ENCODE measurements around the gene CYP21A2. TPM values are rescaled to one million over a fixed set of nuclear protein-coding genes. Genes with fewer than 3 reads are reported as not detected.
"Not testable (repeated sequence)": the region's sequence is repeated elsewhere in the genome, so short reads cannot be mapped to it uniquely, and the experiment has no call there.

Gene CYP21A2
- 1 to 10 TPM in 1 of 2 donors, under 1 TPM in 1; 0.59 to 2.7 TPM for total RNA-seq

- DNase-seq (ENCODE audit: low spot score), result not testable (repeated sequence)
These were observed at the start of gene CYP21A2 for GRCh38 chr6:32037598-32038524. Gene CYP21A2 (plus strand): TSS chr6:32038415. CDS start chr6:32038423, 8 bp downstream.

GRCh38 chr6:31989363-31989762 lies 48.9 kb upstream of the CYP21A2 start:
- H3K4me3 ChIP-seq; H3K4me1 ChIP-seq (replicated peaks); DNase-seq (ENCODE audit: low spot score); intact Hi-C loops (cut with DNase I); H3K27ac ChIP-seq; H3K36me3 ChIP-seq; H3K9me3 ChIP-seq; H3K27me3 ChIP-seq (replicated peaks; ENCODE audit: insufficient read depth): not testable (repeated sequence)
- no CpG with 5 or more reads among the region's 10 CpGs for WGBS

More at GRCh38 chr6:32037598-32038524, at the start of gene CYP21A2:
- H3K4me1 ChIP-seq (replicated peaks); H3K27me3 ChIP-seq (replicated peaks; ENCODE audit: insufficient read depth); intact Hi-C loops (cut with DNase I); H3K27ac ChIP-seq; H3K9me3 ChIP-seq; H3K4me3 ChIP-seq; H3K36me3 ChIP-seq: not testable (repeated sequence)
- WGBS, result 57% methylated on average over 9 of the region's 19 CpGs

- WGBS, result no CpG with 5 or more reads among the region's 14 CpGs
- DNase-seq (ENCODE audit: low spot score); H3K27me3 ChIP-seq (replicated peaks; ENCODE audit: insufficient read depth); H3K27ac ChIP-seq; intact Hi-C loops (cut with DNase I); H3K4me1 ChIP-seq (replicated peaks); H3K4me3 ChIP-seq; H3K9me3 ChIP-seq; H3K36me3 ChIP-seq: not testable (repeated sequence)
These were observed 43.8 kb upstream of the CYP21A2 start for GRCh38 chr6:31994421-31994820.

GRCh38 chr6:31996385-31996784 lies 41.8 kb upstream of the CYP21A2 start:
- H3K4me1 ChIP-seq (replicated peaks); DNase-seq (ENCODE audit: low spot score); H3K27me3 ChIP-seq (replicated peaks; ENCODE audit: insufficient read depth); H3K36me3 ChIP-seq; H3K9me3 ChIP-seq; H3K27ac ChIP-seq; intact Hi-C loops (cut with DNase I); H3K4me3 ChIP-seq: not testable (repeated sequence)
- WGBS, result 88% methylated on average over 3 of the region's 6 CpGs

DNA sequence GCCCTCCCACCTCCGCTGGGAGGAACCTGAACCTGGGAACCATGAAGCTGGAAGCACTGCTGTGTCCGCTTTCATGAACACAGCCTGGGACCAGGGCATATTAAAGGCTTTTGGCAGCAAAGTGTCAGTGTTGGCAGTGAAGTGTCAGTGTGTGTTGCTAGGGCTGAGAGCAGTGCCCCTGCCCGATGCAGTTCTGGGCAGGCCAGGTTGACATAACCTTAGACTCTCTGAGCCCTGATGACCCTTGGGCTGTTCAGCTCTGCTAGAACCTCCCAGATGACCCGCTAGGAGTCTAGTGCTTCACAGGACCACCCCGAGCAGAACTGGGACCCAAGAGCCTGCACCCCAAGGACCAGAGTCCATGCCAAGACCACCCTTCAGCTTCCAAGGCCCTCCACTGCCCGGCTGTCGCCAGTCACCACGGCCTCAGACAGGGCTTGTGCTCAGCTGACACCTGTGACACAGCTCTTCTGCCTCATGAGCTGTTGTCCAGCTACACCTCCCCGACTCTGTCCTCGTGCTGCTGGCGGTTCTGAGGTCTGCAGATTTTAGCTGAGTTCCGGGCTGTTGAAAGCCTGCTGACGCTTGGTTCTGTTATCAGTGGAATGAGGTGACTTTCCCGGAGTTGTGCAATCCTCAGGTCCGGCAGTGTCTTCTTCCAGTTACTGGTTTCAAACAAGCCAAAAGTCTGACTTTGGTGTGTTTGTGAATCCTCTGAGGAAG lies 35.5 kb upstream of the CYP21A2 start:
- intact Hi-C loops (cut with DNase I); H3K27me3 ChIP-seq (replicated peaks; ENCODE audit: insufficient read depth); H3K4me3 ChIP-seq; H3K9me3 ChIP-seq; H3K27ac ChIP-seq; H3K36me3 ChIP-seq; H3K4me1 ChIP-seq (replicated peaks); DNase-seq (ENCODE audit: low spot score): not testable (repeated sequence)
- no CpG with 5 or more reads among the region's 15 CpGs for WGBS

DNA sequence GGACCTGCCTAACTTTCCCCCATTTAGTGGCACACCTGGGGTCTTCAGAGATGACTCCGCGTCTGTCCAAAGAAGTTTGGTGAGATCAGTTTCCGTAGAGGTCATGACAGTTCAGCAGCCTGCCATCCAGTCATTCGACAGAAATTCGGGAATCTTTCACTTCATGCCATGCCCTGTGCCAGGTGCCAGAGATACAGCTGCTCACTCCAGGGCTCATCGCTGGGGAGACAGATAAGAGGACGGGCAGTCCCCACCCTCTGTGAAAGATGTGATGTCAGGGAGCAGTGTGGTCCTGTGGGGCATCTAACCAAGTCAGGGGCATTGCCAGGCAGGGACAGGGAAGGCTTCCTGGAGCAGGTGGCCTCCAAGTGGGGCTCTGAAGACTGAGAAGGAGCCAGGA lies 34.9 kb upstream of the CYP21A2 start:
- H3K4me1 ChIP-seq (replicated peaks); H3K27me3 ChIP-seq (replicated peaks; ENCODE audit: insufficient read depth); H3K27ac ChIP-seq; H3K36me3 ChIP-seq; H3K9me3 ChIP-seq; intact Hi-C loops (cut with DNase I); H3K4me3 ChIP-seq; DNase-seq (ENCODE audit: low spot score): not testable (repeated sequence)
- no CpG with 5 or more reads among the region's 7 CpGs for WGBS

DNA sequence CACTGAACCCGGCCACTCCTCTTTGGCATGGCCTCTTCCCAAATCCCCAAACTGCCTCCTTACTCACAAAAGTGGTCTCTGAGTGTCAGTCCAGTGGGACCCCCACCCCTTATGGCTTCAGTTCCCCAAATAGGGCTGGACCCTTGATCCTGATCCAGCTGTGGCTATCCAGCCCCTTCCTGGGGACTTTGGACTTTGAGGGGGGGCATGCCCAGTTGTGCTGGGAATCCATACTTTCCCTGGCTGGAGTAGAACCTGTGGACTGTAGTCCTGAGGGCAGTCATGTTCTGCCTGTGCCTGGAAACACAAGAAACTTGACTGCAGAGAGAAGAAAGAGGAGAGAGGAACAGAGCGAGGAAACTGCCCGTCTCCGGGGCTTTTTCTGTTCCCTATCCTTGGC lies 33.8 kb upstream of the CYP21A2 start:
- 74% methylated on average over 3 of the region's 4 CpGs for WGBS
- DNase-seq (ENCODE audit: low spot score), result not testable (repeated sequence)

GRCh38 chr6:32004864-32005537 lies 33.2 kb upstream of the CYP21A2 start:
- not testable (repeated sequence) for DNase-seq (ENCODE audit: low spot score)

More for the DNA sequence above, 33.8 kb upstream of the CYP21A2 start:
- H3K4me1 ChIP-seq (replicated peaks); H3K9me3 ChIP-seq; H3K27me3 ChIP-seq (replicated peaks; ENCODE audit: insufficient read depth); H3K4me3 ChIP-seq; intact Hi-C loops (cut with DNase I); H3K27ac ChIP-seq; H3K36me3 ChIP-seq: not testable (repeated sequence)

DNA sequence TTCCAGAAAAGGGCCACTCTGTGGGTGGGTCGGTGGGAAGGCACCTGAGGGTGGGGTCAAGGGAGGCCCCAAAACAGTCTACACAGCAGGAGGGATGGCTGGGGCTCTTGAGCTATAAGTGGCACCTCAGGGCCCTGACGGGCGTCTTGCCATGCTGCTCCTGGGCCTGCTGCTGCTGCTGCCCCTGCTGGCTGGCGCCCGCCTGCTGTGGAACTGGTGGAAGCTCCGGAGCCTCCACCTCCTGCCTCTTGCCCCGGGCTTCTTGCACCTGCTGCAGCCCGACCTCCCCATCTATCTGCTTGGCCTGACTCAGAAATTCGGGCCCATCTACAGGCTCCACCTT lies 32.7 kb upstream of the CYP21A2 start:
- intact Hi-C loops (cut with DNase I); H3K27me3 ChIP-seq (replicated peaks; ENCODE audit: insufficient read depth); H3K4me3 ChIP-seq; H3K4me1 ChIP-seq (replicated peaks); H3K9me3 ChIP-seq; DNase-seq (ENCODE audit: low spot score); H3K36me3 ChIP-seq; H3K27ac ChIP-seq: not testable (repeated sequence)
- 77% methylated on average over 9 of the region's 9 CpGs for WGBS

More at GRCh38 chr6:32004864-32005537, 33.2 kb upstream of the CYP21A2 start:
- WGBS, result 46% methylated on average over 9 of the region's 13 CpGs
- H3K4me1 ChIP-seq (replicated peaks); H3K4me3 ChIP-seq; H3K27me3 ChIP-seq (replicated peaks; ENCODE audit: insufficient read depth); H3K9me3 ChIP-seq; H3K27ac ChIP-seq; intact Hi-C loops (cut with DNase I); H3K36me3 ChIP-seq: not testable (repeated sequence)

GRCh38 chr6:32005991-32006529 lies 32.2 kb upstream of the CYP21A2 start:
- intact Hi-C loops (cut with DNase I); H3K4me1 ChIP-seq (replicated peaks); H3K27ac ChIP-seq; DNase-seq (ENCODE audit: low spot score); H3K9me3 ChIP-seq; H3K27me3 ChIP-seq (replicated peaks; ENCODE audit: insufficient read depth); H3K4me3 ChIP-seq; H3K36me3 ChIP-seq: not testable (repeated sequence)
- WGBS, result 87% methylated on average over 6 of the region's 8 CpGs

- H3K4me1 ChIP-seq (replicated peaks); H3K4me3 ChIP-seq; H3K27ac ChIP-seq; intact Hi-C loops (cut with DNase I); DNase-seq (ENCODE audit: low spot score); H3K36me3 ChIP-seq; H3K27me3 ChIP-seq (replicated peaks; ENCODE audit: insufficient read depth); H3K9me3 ChIP-seq: not testable (repeated sequence)
- 81% methylated on average over 11 of the region's 12 CpGs for WGBS
These were observed 31.1 kb upstream of the CYP21A2 start for GRCh38 chr6:32007086-32007485.

DNA sequence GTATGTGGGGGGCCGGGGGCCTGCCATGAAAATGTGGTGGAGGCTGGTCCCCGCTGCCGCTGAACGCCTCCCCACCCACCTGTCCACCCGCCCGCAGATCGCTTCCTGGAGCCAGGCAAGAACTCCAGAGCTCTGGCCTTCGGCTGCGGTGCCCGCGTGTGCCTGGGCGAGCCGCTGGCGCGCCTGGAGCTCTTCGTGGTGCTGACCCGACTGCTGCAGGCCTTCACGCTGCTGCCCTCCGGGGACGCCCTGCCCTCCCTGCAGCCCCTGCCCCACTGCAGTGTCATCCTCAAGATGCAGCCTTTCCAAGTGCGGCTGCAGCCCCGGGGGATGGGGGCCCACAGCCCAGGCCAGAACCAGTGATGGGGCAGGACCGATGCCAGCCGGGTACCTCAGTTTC lies 30.2 kb upstream of the CYP21A2 start:
- H3K9me3 ChIP-seq; H3K27ac ChIP-seq; H3K36me3 ChIP-seq; intact Hi-C loops (cut with DNase I); DNase-seq (ENCODE audit: low spot score); H3K4me1 ChIP-seq (replicated peaks); H3K4me3 ChIP-seq; H3K27me3 ChIP-seq (replicated peaks; ENCODE audit: insufficient read depth): not testable (repeated sequence)
- no CpG with 5 or more reads among the region's 24 CpGs for WGBS

Measured in prostate gland (tissue), 2 donors.